HepG2 (cell line): ENCODE results near the gene PLA2G2A. TPM values are rescaled to one million over a fixed set of nuclear protein-coding genes. Genes with fewer than 3 reads are reported as not detected.

Experiments used
- ATAC-seq: fragments of 200-7000 bp; cut with Tn5 transposase; 3 replicates; pipeline ENCODE4 v1.9.1; 2020; ENCODE audit warnings: mild to moderate bottlenecking, moderate library complexity
- BruUV-seq: library from RNA; stranded (reverse); fragments of 400-500 nt; replicated peaks from 2 replicates; lab custom pipeline; 2021; lab: Mats Ljungman, UMichigan
- CTCF ChIA-PET: fragments of 300-600 bp; formaldehyde crosslinking; extraction: SDS; loops from one replicate; lab custom pipeline; 2021; ENCODE audit warnings: low total read pairs, inconsistent platforms, low intra/inter-chr PET ratio; lab: Yijun Ruan, JAX
- POLR2A ChIA-PET: fragments of 350-600 bp; sonication (Branson Sonifier 250); formaldehyde crosslinking; loops from one replicate; lab custom pipeline; 2020; ENCODE audit warnings: antibody characterized with exemption, inconsistent platforms; lab: Yijun Ruan, JAX
- DNase-seq: peaks from one replicate; pipeline ENCODE4 v3.0.0-alpha.2; 2015; ENCODE audit warnings: low spot score
- FAIRE-seq: peaks from 3 replicates; lab custom pipeline; 2011; peaks lifted over from hg19 to GRCh38; lab: Jason Lieb, UNC
- H2AFZ ChIP-seq: one replicate; pipeline ENCODE4 v1.6.1; 2011; ENCODE audit warnings: low read length, inconsistent platforms
- H3K27ac ChIP-seq: fragments of 300-600 bp; 3 replicates; pipeline ENCODE4 v1.8.0; 2011; ENCODE audit warnings: mixed run types, mild to moderate bottlenecking, mixed read lengths, low read length, inconsistent platforms; ENCODE audit not compliant: insufficient read depth; ENCODE audit errors: extremely low read length
- H3K27me3 ChIP-seq, 2 experiments: fragments of 200-600 bp in 1 of 2; 2 replicates in 1 of 2; 3 replicates in 1 of 2; pipeline versions ENCODE4 v1.6.0 to v1.8.0; 2011; ENCODE audit warnings: low read length in 2 of 2, mild to moderate bottlenecking in 2 of 2, moderate library complexity in 2 of 2, inconsistent platforms in 1 of 2; ENCODE audit not compliant: insufficient read depth in 2 of 2, control insufficient read depth in 1 of 2
- H3K36me3 ChIP-seq, 2 experiments: fragments of 200-600 bp in 1 of 2; replicated peaks in 1 of 2; 2 replicates in 1 of 2; 3 replicates in 1 of 2; pipeline versions ENCODE4 v1.5.1 to v1.8.0; 2011; ENCODE audit warnings: low read length in 2 of 2, inconsistent platforms in 1 of 2; ENCODE audit not compliant: insufficient read depth in 2 of 2, control insufficient read depth in 1 of 2
- H3K4me1 ChIP-seq: 2 replicates; pipeline ENCODE4 v1.5.1; 2012; ENCODE audit warnings: low read length, inconsistent platforms; ENCODE audit not compliant: insufficient read depth
- H3K4me2 ChIP-seq: 2 replicates; pipeline ENCODE4 v1.6.0; 2011; ENCODE audit warnings: low read depth, low read length, inconsistent platforms
- H3K4me3 ChIP-seq, 3 experiments: fragments of 200-600 bp in 1 of 3; sonication (generic), shearing (Covaris generic) in 1 of 3; replicated peaks in 1 of 3; 2 replicates each; pipeline ENCODE4 v1.5.1; 2011 to 2016; ENCODE audit warnings: low read length in 3 of 3, inconsistent platforms in 2 of 3, low read depth in 2 of 3, mild to moderate bottlenecking in 2 of 3, control low read depth in 1 of 3, mixed read lengths in 1 of 3; ENCODE audit not compliant: insufficient read depth in 1 of 3
- H3K79me2 ChIP-seq: one replicate; pipeline ENCODE4 v1.6.1; 2011; ENCODE audit warnings: low read length, inconsistent platforms; ENCODE audit not compliant: insufficient read depth
- H3K9ac ChIP-seq: 2 replicates; pipeline ENCODE4 v1.6.0; 2011; ENCODE audit warnings: mild to moderate bottlenecking, low read depth, low read length, inconsistent platforms; ENCODE audit not compliant: insufficient read depth
- H3K9me3 ChIP-seq: 2 replicates; pipeline ENCODE4 v1.5.1; 2012; ENCODE audit warnings: mild to moderate bottlenecking, low read length
- H4K20me1 ChIP-seq: 2 replicates; pipeline ENCODE4 v1.6.0; 2011; ENCODE audit warnings: inconsistent platforms, mild to moderate bottlenecking, low read length, moderate library complexity; ENCODE audit not compliant: insufficient read depth
- FOXO1 ChIP-seq: sonication (generic); formaldehyde crosslinking; IDR thresholded peaks from 2 replicates; pipeline ENCODE4 v1.4.0; 2020; ENCODE audit warnings: missing genetic modification reagents
- KLF15 ChIP-seq: sonication (generic); formaldehyde crosslinking; IDR thresholded peaks from 2 replicates; pipeline ENCODE4 v1.8.1; 2023; ENCODE audit warnings: borderline replicate concordance, mild to moderate bottlenecking, inconsistent platforms, missing genetic modification reagents, mixed read lengths
- LBX2 ChIP-seq: sonication (generic); formaldehyde crosslinking; IDR thresholded peaks from 2 replicates; pipeline ENCODE4 v1.5.0; 2020; ENCODE audit warnings: missing genetic modification reagents, mild to moderate bottlenecking, borderline replicate concordance
- PBX2 ChIP-seq: IDR thresholded peaks from 2 replicates; pipeline ENCODE4 v1.6.1; 2016; ENCODE audit warnings: control low read depth
- RFX1 ChIP-seq: fragments of 450-650 bp; IDR thresholded peaks from 2 replicates; pipeline ENCODE4 v1.6.1; 2017
- RFX3 ChIP-seq: IDR thresholded peaks from 2 replicates; pipeline ENCODE4 v1.6.1; 2016; ENCODE audit warnings: missing biosample characterization, missing genetic modification reagents
- RXRA ChIP-seq: sonication (generic); formaldehyde crosslinking; IDR thresholded peaks from 2 replicates; pipeline ENCODE4 v1.5.1; 2020; ENCODE audit warnings: missing genetic modification reagents
- ZBTB44 ChIP-seq: sonication (generic); formaldehyde crosslinking; IDR thresholded peaks from 2 replicates; pipeline ENCODE4 v1.4.0; 2020; ENCODE audit warnings: missing genetic modification reagents
- ZNF260 ChIP-seq: sonication (generic); formaldehyde crosslinking; IDR thresholded peaks from 2 replicates; pipeline ENCODE4 v1.4.0; 2020; ENCODE audit warnings: missing genetic modification reagents, low read depth, mild to moderate bottlenecking, borderline replicate concordance
- ZNF484 ChIP-seq: sonication (generic); formaldehyde crosslinking; IDR thresholded peaks from 2 replicates; pipeline ENCODE4 v1.5.1; 2020; ENCODE audit warnings: mild to moderate bottlenecking, low read depth, missing genetic modification reagents, borderline replicate concordance
- ZNF558 ChIP-seq: sonication (generic); formaldehyde crosslinking; IDR thresholded peaks from 2 replicates; pipeline ENCODE4 v1.9.0; 2022; ENCODE audit warnings: mild to moderate bottlenecking, missing genetic modification reagents, borderline replicate concordance
- WGBS: methylation state at CpG from one replicate; pipeline ENCODE4 v1.1.6; 2017; ENCODE audit warnings: low lambda C conversion rate; 5-methylcytosine and 5-hydroxymethylcytosine counted together
- in situ Hi-C: cut with HindIII; loops from 2 replicates; pipeline ENCODE4 v1.10.0; 2017; ENCODE audit warnings: low pct_unique_long_range_greater_than_20kb; ENCODE audit not compliant: extremely low pct_ligation_motif_present
- intact Hi-C: fragments of 100-400 bp; cut with micrococcal nuclease; formaldehyde crosslinking; loops from one replicate; pipeline ENCODE4 v1.10.0; 2022; ENCODE audit not compliant: unreplicated experiment
- polyA plus RNA-seq, 8 experiments: library from polyadenylated mRNA; depleted of rRNA in 3 of 8; stranded (reverse) in 7 of 8; unstranded in 1 of 8; fragments of >200 nt; fragmentation: Illumina TruSeq in 4 of 8; extraction: Trizol in 4 of 8; gene quantifications; 2 replicates each; pipeline versions ENCODE4 v1.2.1 to v1.2.3, GENCODE V29; 2011 to 2016; ENCODE audit warnings: low read depth in 4 of 8, missing spikeins in 1 of 8, mixed read lengths in 1 of 8; ENCODE audit not compliant: insufficient read depth in 1 of 8
- total RNA-seq, 5 experiments: library from RNA; depleted of rRNA; stranded (reverse); fragments of >200 nt; fragmentation: Illumina TruSeq; extraction: Trizol; gene quantifications; 2 replicates each; pipeline ENCODE4 v1.2.3, GENCODE V29; 2016; ENCODE audit warnings: low read depth in 1 of 5
- TF ChIP-seq, protein P1 (sequence below): sonication (generic); formaldehyde crosslinking; IDR thresholded peaks from 2 replicates; pipeline ENCODE4 v1.8.0; 2022; ENCODE audit warnings: mild to moderate bottlenecking, missing genetic modification reagents
- TF ChIP-seq, protein P2 (sequence below): sonication (generic); formaldehyde crosslinking; IDR thresholded peaks from 2 replicates; pipeline ENCODE4 v1.4.0; 2020; ENCODE audit warnings: mild to moderate bottlenecking, missing genetic modification reagents

Gene PLA2G2A
- total and polyA plus RNA-seq, 2 of the 13 experiments (the other 11 are each of a cell fraction or from before 2014, with no cell fraction given): 0.35 to 30.3 TPM

- TF ChIP-seq ZNF484 (no peak), ZBTB44 (CRISPR knock-in tag) (no peak), FOXO1 (CRISPR knock-in tag) (no peak), PBX2 (no peak), RXRA (no peak), ZNF260 (no peak)
These were observed 29.8 kb upstream of the PLA2G2A start (continued) for GRCh38 chr1:20009212-20009611.

DNA sequence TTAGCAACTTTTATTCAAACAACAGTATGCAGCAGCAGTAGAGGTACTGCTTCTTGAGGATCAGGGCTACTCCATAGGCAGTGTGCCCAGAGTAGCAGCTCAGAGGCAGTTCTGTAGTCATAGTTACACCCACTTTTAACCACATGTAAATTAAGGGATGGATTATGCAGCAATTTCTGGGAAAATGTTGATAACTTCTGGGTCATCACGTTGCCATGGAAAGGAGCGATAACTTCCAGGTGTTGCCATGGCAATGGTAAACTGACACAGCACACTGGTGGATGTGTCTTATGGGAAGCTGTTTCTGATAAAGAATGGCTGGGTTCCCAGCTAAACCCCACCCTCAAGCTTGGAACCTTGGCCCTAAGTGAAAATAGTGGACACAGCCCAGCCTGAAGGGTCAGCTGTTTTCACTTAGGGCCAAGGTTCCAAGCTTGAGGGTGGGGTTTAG lies 29.0 kb upstream of the PLA2G2A start:
- no peaks in the 10 kb centered on the region for H4K20me1 ChIP-seq
- FAIRE-seq (no peak), DNase-seq (no peak)
- H3K9ac ChIP-seq: no peak overlapping the region
- no peak overlapping the region for H2AFZ ChIP-seq
- in situ Hi-C loops: no loop called here
- no TSS peak for BruUV-seq
- TF ChIP-seq ZNF558 (CRISPR knock-in tag): no peak
- TF ChIP-seq, protein P1, sequence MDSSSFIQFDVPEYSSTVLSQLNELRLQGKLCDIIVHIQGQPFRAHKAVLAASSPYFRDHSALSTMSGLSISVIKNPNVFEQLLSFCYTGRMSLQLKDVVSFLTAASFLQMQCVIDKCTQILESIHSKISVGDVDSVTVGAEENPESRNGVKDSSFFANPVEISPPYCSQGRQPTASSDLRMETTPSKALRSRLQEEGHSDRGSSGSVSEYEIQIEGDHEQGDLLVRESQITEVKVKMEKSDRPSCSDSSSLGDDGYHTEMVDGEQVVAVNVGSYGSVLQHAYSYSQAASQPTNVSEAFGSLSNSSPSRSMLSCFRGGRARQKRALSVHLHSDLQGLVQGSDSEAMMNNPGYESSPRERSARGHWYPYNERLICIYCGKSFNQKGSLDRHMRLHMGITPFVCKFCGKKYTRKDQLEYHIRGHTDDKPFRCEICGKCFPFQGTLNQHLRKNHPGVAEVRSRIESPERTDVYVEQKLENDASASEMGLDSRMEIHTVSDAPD: no peak
- TF ChIP-seq RFX3: peak; percentile 20; the same call in 1 of the 2 replicates
- TF ChIP-seq RFX1: 0 out of 2 replicates have a peak, but pooled peaks have one; percentile 16
- TF ChIP-seq KLF15 (CRISPR knock-in tag): no peak
- no peak for TF ChIP-seq LBX2 (CRISPR knock-in tag)
- TF ChIP-seq, protein P2, sequence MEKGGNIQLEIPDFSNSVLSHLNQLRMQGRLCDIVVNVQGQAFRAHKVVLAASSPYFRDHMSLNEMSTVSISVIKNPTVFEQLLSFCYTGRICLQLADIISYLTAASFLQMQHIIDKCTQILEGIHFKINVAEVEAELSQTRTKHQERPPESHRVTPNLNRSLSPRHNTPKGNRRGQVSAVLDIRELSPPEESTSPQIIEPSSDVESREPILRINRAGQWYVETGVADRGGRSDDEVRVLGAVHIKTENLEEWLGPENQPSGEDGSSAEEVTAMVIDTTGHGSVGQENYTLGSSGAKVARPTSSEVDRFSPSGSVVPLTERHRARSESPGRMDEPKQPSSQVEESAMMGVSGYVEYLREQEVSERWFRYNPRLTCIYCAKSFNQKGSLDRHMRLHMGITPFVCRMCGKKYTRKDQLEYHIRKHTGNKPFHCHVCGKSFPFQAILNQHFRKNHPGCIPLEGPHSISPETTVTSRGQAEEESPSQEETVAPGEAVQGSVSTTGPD (CRISPR knock-in tag): no peak
- TF ChIP-seq, all 625 proteins: peak for 2
- POLR2A ChIA-PET: no interaction called here
- Histone ChIP-seq H3K4me1 (no peaks in the 10 kb centered on the region), H3K79me2 (no peaks in the 10 kb centered on the region), H3K27ac (no peak overlapping the region), H3K4me3 (no peak overlapping the region), H3K9me3 (peaks cover 2% of the 10 kb centered on the region), H3K4me2 (no peak overlapping the region), H3K27me3 (no peaks in the 10 kb centered on the region; a peak in 1 of 5 replicates), H3K36me3 (no peaks in the 10 kb centered on the region)
- no peak for ATAC-seq
- CTCF ChIA-PET: no interaction called here
- no CpG with 5 or more reads among the region's 2 CpGs for WGBS
- intact Hi-C loops: no loop called here
